Retinal pigment epithelial cell (primary cell): ENCODE data around the gene NCKAP5.
A peak's percentile ranks its signal among the peaks of the same experiment; 100 is the strongest.

Source experiments
- DNase-seq: peaks from one replicate; pipeline ENCODE4 v3.0.0-alpha.2; 2010; ENCODE audit warnings: low read depth
- H3K4me3 ChIP-seq: 2 replicates; pipeline ENCODE4 v1.5.1; 2011; ENCODE audit warnings: mild to moderate bottlenecking, low read length, control low read depth, moderate library complexity
- CTCF ChIP-seq: conservative IDR thresholded peaks from 2 replicates; pipeline ENCODE4 v1.5.1; 2011; ENCODE audit warnings: low read depth, low read length, control low read depth, inconsistent platforms

Gene NCKAP5

GRCh38 chr2:132863961-132864360 is 704.3 kb downstream of the NCKAP5 start:
- TF ChIP-seq CTCF: no peak
- no peak overlapping the region for H3K4me3 ChIP-seq
- DNase-seq: no peak

DNA sequence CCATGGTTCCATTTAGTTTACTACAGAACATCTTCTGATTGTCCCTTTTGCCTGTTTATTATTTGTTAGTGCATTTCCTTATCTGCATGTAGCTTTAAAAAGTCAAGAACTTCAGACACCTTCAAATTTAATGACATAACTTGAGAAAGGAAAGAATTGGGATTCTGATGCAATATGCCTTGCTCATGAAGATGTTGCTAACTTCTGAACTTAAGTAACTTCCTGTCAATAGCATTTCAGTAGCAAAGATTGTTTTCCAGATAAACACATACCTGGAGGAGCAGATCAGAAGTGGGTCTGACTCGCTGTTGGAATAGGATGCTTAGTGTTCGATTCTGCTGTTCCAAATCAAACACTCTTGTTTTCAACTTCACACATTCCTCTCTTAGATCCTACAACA is 708.0 kb downstream of the NCKAP5 start:
- no peak for TF ChIP-seq CTCF
- no peak for DNase-seq
- no peak overlapping the region for H3K4me3 ChIP-seq

DNA sequence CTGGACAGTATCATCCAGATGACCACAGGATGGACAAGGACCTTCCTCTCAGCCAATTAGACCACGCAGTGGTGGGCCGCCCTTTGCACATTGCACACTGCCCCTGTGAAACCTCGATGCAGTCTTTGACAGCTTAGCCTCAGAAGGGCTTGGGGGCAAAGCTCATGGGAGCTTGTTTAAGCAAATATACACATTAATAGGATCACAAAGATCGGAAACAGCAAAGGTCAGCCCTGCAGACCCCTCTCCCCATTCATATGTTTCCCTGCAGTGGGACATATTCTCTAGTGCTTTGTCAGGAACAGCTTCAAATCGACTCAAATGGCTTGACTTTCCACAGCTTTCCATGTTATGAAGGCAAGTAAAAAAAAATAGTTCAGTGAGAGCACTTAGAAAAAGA is 708.7 kb downstream of the NCKAP5 start:
- DNase-seq: no peak
- no peak overlapping the region for H3K4me3 ChIP-seq
- no peak for TF ChIP-seq CTCF

GRCh38 chr2:132857319-132857718 is 710.9 kb downstream of the NCKAP5 start:
- no peak for TF ChIP-seq CTCF
- no peak for DNase-seq
- no peak overlapping the region for H3K4me3 ChIP-seq

- H3K4me3 ChIP-seq: no peak overlapping the region
- DNase-seq: no peak
- no peak for TF ChIP-seq CTCF
Measured at GRCh38 chr2:132850688-132851087, 717.6 kb downstream of the NCKAP5 start.

DNA sequence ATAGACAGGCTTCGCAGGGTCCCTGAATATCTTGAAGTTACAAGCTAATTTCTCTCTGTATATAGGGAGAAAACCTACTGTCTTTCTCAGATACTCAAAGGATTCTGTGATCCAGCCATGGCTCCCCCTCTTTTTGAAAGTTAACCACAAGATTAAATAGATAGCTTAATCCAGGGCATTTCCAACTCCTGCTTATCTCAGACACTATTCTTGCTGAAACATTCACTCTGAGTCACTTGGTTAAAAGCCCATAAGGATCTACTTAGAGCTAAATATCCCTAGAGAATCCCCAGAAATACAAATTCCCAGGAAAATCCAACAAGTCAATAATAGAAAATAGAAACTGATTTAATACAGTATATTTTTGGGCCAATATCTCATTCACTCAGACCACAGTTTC is 719.1 kb downstream of the NCKAP5 start:
- peak; percentile 62 for DNase-seq
- TF ChIP-seq CTCF: no peak

GRCh38 chr2:132845339-132845738 is 722.9 kb downstream of the NCKAP5 start:
- H3K4me3 ChIP-seq: no peak overlapping the region
- TF ChIP-seq CTCF: no peak
- DNase-seq: no peak

More for the DNA sequence above, 719.1 kb downstream of the NCKAP5 start:
- H3K4me3 ChIP-seq: no peak overlapping the region
